ENCODE data around the gene SUMO4. TPM values are rescaled to one million over a fixed set of nuclear protein-coding genes. Genes with fewer than 3 reads are reported as not detected.

The SUMO4 gene
- total RNA-seq, 1 experiment from 2014 or later, result 1.1 TPM

- TF ChIP-seq, protein P1, sequence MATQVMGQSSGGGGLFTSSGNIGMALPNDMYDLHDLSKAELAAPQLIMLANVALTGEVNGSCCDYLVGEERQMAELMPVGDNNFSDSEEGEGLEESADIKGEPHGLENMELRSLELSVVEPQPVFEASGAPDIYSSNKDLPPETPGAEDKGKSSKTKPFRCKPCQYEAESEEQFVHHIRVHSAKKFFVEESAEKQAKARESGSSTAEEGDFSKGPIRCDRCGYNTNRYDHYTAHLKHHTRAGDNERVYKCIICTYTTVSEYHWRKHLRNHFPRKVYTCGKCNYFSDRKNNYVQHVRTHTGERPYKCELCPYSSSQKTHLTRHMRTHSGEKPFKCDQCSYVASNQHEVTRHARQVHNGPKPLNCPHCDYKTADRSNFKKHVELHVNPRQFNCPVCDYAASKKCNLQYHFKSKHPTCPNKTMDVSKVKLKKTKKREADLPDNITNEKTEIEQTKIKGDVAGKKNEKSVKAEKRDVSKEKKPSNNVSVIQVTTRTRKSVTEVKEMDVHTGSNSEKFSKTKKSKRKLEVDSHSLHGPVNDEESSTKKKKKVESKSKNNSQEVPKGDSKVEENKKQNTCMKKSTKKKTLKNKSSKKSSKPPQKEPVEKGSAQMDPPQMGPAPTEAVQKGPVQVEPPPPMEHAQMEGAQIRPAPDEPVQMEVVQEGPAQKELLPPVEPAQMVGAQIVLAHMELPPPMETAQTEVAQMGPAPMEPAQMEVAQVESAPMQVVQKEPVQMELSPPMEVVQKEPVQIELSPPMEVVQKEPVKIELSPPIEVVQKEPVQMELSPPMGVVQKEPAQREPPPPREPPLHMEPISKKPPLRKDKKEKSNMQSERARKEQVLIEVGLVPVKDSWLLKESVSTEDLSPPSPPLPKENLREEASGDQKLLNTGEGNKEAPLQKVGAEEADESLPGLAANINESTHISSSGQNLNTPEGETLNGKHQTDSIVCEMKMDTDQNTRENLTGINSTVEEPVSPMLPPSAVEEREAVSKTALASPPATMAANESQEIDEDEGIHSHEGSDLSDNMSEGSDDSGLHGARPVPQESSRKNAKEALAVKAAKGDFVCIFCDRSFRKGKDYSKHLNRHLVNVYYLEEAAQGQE (IDR thresholded peaks at IDR 0.05; ENCODE audit: insufficient read depth in 1 of 2, low read depth in 2 of 2, low read length in 1 of 2), result no peak
- no peak for TF ChIP-seq SIN3A (IDR thresholded peaks at IDR 0.05; ENCODE audit: borderline replicate concordance, insufficient read depth, low read depth, low read length)
- no peak for TF ChIP-seq TCF7L2 (IDR thresholded peaks at IDR 0.05; ENCODE audit: low read depth, low read length)
- no peak for TF ChIP-seq POLR2AphosphoS5 (IDR thresholded peaks at IDR 0.05; ENCODE audit: low read depth, low read length)
- TF ChIP-seq, protein P2, sequence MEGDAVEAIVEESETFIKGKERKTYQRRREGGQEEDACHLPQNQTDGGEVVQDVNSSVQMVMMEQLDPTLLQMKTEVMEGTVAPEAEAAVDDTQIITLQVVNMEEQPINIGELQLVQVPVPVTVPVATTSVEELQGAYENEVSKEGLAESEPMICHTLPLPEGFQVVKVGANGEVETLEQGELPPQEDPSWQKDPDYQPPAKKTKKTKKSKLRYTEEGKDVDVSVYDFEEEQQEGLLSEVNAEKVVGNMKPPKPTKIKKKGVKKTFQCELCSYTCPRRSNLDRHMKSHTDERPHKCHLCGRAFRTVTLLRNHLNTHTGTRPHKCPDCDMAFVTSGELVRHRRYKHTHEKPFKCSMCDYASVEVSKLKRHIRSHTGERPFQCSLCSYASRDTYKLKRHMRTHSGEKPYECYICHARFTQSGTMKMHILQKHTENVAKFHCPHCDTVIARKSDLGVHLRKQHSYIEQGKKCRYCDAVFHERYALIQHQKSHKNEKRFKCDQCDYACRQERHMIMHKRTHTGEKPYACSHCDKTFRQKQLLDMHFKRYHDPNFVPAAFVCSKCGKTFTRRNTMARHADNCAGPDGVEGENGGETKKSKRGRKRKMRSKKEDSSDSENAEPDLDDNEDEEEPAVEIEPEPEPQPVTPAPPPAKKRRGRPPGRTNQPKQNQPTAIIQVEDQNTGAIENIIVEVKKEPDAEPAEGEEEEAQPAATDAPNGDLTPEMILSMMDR (IDR thresholded peaks at IDR 0.05), result no peak
- in situ Hi-C loops (cut with HindIII; ENCODE audit: low pct_unique_long_range_greater_than_20kb, low sequenced_read_pairs), result no loop called here
Measured at GRCh38 chr6:149357726-149358538, 42.1 kb upstream of the SUMO4 start.

DNA sequence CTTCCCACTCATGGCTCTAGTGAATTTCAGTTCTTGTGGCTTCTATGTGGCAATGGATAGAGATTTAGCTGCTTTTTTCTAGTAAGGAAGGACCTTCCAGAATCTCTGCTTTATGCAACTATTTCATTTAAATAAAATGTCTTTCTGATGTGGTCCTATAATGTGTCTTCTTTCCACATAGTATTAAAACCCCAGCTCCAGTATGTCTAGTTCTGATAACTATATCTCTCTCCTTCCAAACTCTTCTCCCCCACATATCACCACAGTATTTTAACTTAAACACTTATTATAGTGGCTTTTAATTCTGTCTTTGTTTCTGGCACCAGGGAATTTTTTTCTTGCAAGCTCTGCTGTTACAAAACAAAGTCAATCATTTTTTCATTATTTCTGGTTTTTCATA, 40.6 kb upstream of the SUMO4 start:
- POLR2A ChIA-PET, result interaction anchor here (0.6 kb wide), 1 partner anchor 34 kb away, joined by 3 read pairs; no protein-coding TSS in a partner anchor
- no peak overlapping the region for H3K4me3 ChIP-seq (ENCODE audit: low read depth in 2 of 2, low read length in 2 of 2)
- in situ Hi-C loops (cut with HindIII; ENCODE audit: low pct_unique_long_range_greater_than_20kb, low sequenced_read_pairs), result no loop called here
- TF ChIP-seq SIN3A (IDR thresholded peaks at IDR 0.05; ENCODE audit: borderline replicate concordance, insufficient read depth, low read depth, low read length) (no peak), POLR2AphosphoS5 (IDR thresholded peaks at IDR 0.05; ENCODE audit: low read depth, low read length) (no peak), TCF7L2 (IDR thresholded peaks at IDR 0.05; ENCODE audit: low read depth, low read length) (no peak)
- TF ChIP-seq, protein P1 (IDR thresholded peaks at IDR 0.05; ENCODE audit: insufficient read depth in 1 of 2, low read depth in 2 of 2, low read length in 1 of 2), result no peak
- TF ChIP-seq, protein P2 (IDR thresholded peaks at IDR 0.05), result no peak
- intact Hi-C loops (cut with micrococcal nuclease; ENCODE audit: unreplicated experiment), result no loop called here
- H3K9me3 ChIP-seq (ENCODE audit: control insufficient read depth, insufficient read depth, low read depth, low read length), result no peaks in the 10 kb centered on the region
- ATAC-seq, result no peak
- no TSS peak for BruUV-seq (replicated peaks)
- H3K27ac ChIP-seq (ENCODE audit: low read length), result no peak overlapping the region
- CTCF ChIA-PET, result no interaction called here
- H3K4me1 ChIP-seq (ENCODE audit: control insufficient read depth, insufficient read depth, low read length), result no peaks in the 10 kb centered on the region
- no peaks in the 10 kb centered on the region for H3K27me3 ChIP-seq (ENCODE audit: control insufficient read depth, insufficient read depth, low read length)
- DNase-seq (ENCODE audit: low read depth, low spot score), result no peak
- H3K36me3 ChIP-seq (ENCODE audit: control insufficient read depth, insufficient read depth, low read length), result peaks cover 3% of the 10 kb centered on the region; the same call in 1 of the 2 replicates

More at GRCh38 chr6:149357726-149358538, 42.1 kb upstream of the SUMO4 start:
- Histone ChIP-seq H3K9me3 (ENCODE audit: control insufficient read depth, insufficient read depth, low read depth, low read length) (no peaks in the 10 kb centered on the region), H3K4me1 (ENCODE audit: control insufficient read depth, insufficient read depth, low read length) (no peaks in the 10 kb centered on the region), H3K27ac (ENCODE audit: low read length) (no peak overlapping the region), H3K36me3 (ENCODE audit: control insufficient read depth, insufficient read depth, low read length) (peaks cover 3% of the 10 kb centered on the region; the same call in 1 of the 2 replicates), H3K4me3 (ENCODE audit: low read depth in 2 of 2, low read length in 2 of 2) (no peak overlapping the region), H3K27me3 (ENCODE audit: control insufficient read depth, insufficient read depth, low read length) (no peaks in the 10 kb centered on the region)
- no TSS peak for BruUV-seq (replicated peaks)
- ChIA-PET CTCF (no interaction called here), POLR2A (no interaction called here)
- ATAC-seq (no peak), DNase-seq (ENCODE audit: low read depth, low spot score) (no peak)
- intact Hi-C loops (cut with micrococcal nuclease; ENCODE audit: unreplicated experiment), result no loop called here
